Stimulated activated CD4-positive, alpha-beta T cell treated with anti-CD3 and anti-CD28 coated beads, Interleukin-2, amount 100 ng/mL, for 24 hours (primary cell): Measurements from ENCODE around the gene CRIM1.
A peak's percentile ranks its signal among the peaks of the same experiment; 100 is the strongest.

Experiments used
- DNase-seq, 2 donors: peaks; one replicate each; pipeline ENCODE4 v3.0.0-alpha.2; 2020

CRIM1 gene

DNA sequence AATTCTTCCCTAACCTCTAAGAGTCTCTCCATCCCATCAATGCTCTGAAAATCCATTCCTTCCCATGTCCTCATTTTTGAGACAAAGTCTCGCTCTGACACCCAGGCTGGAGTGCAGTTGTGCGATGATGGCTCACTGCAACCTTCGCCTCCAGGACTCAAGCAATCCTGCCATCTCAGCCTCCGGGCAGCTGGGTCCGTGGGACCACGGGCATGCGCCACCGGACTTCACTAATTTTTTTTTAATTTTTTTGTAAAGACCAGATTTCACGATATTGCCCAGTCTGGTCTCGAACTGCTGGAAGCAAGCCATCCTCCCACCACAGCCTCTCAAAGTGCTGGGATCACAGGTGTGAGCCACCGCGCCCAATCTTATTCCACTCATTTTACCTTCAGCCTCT is 240.8 kb downstream of the CRIM1 start:
- DNase-seq, result no peak

DNA sequence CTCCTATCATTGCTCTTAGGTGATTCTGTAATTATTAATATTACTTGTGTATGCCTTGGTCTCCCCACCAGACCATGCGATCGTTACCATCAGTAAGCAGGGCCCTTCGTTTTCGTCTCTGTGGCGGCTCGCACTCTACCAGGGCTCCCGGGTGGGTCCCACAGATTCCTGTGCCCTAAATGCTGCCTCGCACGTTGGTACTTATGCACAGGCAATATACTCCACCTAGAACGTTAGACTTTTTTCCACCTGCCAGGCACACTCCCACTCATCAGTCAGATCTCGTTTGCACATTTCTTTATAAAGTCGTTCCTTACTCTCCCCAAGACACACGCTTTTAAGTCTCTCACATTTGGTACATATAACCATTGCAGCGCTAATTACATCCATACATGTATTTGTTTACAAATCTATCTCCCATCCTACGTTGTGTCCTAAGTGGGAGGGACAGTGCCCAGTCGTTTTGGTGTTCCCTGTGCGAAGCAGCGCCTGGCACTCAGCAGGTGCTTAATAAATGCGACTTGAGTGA is 241.5 kb downstream of the CRIM1 start:
- DNase-seq, result no peak

DNA sequence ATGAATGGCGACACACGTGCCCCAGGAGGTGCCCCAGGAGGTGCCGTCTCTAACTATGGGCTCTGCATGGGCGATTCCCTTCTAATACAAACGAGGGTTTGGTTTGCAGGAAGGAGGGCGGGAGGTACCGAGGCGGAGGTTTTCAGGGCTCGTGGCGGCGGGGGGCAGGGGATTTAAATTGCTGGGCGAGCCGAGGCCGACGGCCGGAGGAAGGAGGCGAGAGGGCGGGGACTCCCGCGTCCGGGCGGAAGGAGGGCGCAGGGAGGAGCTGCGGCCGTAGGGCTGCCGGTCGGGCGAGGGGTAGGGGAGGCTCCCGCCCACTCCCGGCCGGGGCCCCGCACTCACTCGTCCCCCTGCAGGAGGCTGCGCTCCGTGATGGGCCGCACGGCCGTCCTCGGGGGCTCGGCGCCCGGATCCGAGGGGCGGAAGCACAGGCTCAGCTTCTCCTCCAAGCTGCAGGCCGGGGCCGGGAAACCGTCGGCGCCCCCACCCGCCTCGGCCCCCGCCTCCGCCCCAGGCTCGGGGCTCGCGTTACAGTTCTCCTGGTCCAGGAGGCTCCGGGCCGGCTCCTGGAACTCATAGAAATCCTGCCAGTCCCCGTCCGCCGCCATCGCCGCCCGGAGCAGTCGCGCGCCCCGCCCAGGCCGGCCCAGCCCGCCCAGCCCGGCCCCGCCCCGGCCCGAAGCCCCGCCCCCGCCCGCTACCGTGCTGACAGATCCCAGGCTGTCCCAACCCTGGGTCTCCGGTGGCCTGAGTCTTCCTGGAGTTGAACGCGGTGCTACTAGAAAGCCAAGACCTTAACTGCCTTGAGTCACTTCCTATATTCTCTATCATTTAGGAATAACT is 242.2 kb downstream of the CRIM1 start, which contains the start of gene FEZ2:
Gene FEZ2 (minus strand): TSS at position 637 of the 846 bp plus-strand sequence. CDS start 26 bp downstream, at position 611.
- DNase-seq, result peak; percentile 70 to 78
